ENCODE data around the gene SPEG.

Gene SPEG

DNA sequence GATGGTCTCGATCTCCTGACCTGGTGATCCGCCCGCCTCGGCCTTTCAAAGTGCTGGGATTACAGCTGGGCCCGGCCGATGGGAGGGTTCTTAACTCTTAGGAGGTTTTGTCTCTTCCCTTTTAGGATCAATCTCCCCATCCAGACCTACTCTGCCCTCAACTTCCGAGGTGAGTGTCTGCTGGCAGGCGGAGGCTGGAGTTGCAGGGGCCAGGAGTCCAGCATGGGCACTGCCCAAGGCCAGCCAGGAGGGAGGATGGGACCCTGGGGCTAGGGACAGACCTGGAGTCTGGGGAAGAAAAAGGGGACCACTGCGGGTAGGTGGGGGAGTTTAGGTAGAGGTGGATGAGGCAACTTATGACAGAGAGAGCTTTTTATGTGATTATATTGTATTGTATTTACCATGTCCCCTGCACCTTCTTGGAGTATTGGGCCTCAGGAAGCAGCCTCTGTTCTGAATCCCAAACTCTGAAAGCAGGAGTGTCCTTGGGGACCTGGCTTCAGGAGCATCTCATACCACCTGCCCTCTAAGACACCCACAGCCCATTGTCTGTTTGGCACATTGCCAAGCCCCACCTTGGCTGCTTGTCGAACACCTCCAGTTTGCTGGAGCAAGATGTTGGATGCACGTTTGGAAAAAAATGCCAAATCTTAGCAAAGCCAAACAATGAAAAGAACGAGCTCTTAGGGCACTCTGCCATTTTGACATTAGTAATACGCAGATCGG lies 10.8 kb upstream of the SPEG start:
- in situ Hi-C loops (cut with HindIII; ENCODE audit: low sequenced_read_pairs) = no loop called here

GRCh38 chr2:219425238-219426067 lies 9.2 kb upstream of the SPEG start:
- in situ Hi-C loops (cut with HindIII; ENCODE audit: low sequenced_read_pairs) = no loop called here

- in situ Hi-C loops (cut with HindIII; ENCODE audit: low sequenced_read_pairs) = no loop called here
Observed at GRCh38 chr2:219426068-219426443, 8.6 kb upstream of the SPEG start.

- in situ Hi-C loops (cut with HindIII; ENCODE audit: low sequenced_read_pairs) = no loop called here
Observed at GRCh38 chr2:219426534-219427136, 8.0 kb upstream of the SPEG start.

GRCh38 chr2:219428469-219428868 lies 6.2 kb upstream of the SPEG start:
- in situ Hi-C loops (cut with HindIII; ENCODE audit: low sequenced_read_pairs) = no loop called here

DNA sequence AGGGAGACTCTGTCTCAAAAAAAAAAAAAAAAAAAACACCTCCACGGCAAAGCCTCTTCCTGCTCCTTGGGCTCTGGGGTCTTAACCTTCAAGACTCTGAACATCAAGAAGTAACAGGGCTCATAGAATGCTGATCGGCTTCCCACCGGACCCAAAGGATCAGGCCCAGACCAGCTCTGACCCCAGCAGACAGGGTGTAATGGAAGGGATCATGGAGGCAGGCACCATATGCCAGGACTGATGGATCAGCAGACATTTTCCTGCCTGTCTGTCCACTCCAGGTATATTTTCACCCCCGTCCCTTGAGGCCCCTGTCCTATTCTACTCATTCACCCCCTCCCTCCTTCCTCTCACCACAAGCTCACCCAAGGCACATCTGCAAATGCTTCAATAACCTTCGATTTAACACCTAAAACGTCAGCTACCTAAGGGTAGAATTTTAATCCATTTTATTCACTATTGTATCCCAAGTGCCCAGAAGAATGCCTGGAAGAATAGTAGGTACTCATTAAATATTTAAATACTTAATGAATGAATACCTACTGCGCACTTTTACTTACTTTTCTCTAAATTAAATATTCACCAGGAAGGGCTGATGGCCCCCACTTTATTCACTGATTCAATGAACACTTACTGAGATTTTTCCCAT lies 4.6 kb upstream of the SPEG start:
- in situ Hi-C loops (cut with HindIII; ENCODE audit: low sequenced_read_pairs) = no loop called here

DNA sequence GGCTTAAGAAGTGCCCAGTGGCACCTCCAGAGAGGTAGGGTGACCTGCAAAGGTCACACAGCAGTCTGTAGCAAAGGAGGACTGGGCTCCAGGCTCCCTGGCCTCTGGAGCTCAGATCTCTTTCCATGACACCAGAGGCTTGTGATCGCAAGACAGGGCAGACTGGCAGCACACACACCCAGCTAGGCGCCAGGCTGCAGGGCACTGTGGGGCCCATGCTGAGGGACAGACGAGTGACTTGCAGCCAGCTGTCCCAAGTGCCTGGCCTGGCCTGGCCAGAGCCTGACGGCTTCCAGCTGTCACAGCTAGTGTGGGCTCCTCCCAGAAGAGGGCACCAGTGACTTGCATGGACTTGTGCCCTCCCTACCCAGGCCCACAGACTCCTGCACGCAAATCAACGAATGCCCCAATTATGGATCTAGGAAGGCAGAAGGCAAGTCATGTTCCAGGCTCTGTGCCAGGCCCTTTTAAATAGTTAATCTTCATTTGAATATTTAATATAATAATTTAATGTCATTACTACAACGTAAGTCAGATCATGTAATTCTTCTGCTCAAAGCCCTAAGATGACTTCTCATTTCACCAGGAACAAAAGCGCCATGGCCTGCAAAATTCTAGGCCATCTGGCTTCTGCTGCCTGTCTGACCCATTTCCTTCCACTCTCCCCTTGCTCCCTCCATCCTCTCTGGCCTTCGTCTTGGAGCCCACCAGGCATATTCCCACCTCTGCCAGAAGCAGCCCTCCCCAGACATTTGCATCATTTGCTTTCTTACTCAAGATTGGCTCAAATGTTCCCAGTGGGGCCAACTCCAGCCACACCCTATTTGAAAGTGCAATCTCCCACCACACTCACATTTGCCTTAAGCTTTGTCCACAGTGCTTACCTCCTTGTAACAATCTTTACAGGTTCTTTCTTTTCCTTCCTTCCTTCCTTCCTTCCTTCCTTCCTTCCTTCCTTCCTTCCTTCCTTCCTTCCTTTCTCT lies 3.7 kb upstream of the SPEG start:
- in situ Hi-C loops (cut with HindIII; ENCODE audit: low sequenced_read_pairs) = no loop called here

DNA sequence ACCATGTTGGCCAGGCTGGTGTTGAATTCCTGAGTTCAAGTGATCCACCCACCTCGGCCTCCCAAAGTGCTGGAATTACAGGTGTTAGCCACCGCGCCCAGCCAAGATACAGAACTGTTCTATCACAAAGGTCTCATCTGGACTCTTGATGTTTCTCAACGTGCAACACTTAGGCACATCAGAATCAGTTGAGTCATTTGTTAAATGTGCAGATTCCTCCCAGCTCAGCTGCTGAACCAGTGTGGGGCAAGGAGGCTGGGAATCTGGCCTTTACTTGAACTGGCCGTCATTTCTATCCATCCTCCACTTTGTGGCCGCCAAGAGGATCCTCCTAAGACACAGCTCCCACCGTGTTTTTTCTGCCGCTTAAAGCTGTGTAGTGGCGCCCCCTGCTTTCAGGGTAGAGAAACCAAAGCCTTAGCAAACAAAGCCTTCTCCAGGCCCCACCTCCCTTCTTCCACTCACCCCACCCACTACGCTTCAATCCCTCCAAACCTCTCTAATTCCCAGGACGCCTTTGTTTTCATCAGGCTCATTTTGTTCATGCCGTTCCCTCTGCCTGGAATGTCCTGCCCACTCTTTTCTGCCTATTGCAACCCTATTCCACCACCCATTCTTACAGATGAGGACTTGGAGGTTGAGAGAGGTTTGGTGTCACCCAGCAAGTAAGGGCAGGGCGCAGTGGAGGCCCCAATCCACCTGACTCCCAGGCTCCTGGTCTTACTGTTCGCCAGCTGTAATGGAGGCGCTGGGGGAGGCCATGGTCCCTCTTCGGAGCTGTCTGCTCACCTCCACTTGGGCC lies 776 bp upstream of the SPEG start:
- in situ Hi-C loops (cut with HindIII; ENCODE audit: low sequenced_read_pairs) = no loop called here

DNA sequence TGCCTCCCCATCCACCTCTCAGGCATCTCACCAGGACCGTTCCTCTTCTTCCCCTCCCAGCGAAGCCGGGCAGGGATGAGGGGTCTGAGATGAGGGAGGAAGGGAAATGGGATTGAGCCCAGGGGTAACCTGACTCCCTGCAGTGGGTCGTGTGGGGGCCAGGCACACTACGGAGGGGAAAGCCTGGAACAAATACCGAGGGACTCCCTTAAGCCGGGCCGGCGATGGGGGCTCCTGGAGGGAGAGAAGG lies 250 bp upstream of the SPEG start:
- in situ Hi-C loops (cut with HindIII; ENCODE audit: low sequenced_read_pairs) = no loop called here

DNA sequence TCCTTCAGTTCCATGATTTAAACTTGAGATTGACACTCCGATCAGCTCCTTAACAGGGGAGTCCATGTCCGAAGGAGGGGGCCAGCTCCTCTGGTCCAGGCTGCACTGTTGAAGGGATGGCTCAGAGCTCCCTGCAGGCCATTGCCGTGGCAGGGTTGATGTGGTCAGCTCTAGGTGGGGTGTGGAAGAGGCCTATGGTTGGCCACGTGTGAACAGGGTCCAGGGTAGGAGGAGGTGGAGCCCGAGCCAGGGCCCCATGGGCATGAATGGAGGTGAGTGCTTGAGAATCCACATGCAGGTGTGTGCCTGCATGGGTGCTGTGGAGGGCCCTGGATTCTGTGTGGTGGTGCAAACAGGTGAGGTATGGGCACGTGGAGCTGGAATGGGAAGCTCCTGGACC lies 1.1 kb downstream of the SPEG start:
- in situ Hi-C loops (cut with HindIII; ENCODE audit: low sequenced_read_pairs) = no loop called here

DNA sequence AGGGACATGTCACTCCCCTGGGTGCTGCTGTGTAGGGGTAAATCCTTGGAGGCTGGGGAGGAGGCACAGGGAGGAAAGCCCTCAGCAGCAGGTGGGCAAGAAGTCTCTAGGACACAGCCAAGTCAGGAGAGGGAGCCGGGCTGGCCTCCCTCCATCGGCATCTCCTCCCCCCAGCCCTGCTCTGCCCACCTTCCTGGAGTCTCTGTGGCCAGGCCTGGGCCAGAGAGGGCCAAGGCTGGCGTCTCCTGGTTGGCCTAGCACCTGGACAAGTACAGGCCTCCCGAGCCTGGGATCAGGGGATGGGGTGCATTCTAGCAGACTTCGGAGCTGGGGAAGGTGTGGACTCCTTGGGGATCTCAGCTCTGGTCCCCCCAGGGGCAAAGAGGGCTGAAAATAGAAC lies 1.8 kb downstream of the SPEG start:
- in situ Hi-C loops (cut with HindIII; ENCODE audit: low sequenced_read_pairs) = no loop called here

GRCh38 chr2:219437141-219437540 lies 2.5 kb downstream of the SPEG start:
- in situ Hi-C loops (cut with HindIII; ENCODE audit: low sequenced_read_pairs) = no loop called here

DNA sequence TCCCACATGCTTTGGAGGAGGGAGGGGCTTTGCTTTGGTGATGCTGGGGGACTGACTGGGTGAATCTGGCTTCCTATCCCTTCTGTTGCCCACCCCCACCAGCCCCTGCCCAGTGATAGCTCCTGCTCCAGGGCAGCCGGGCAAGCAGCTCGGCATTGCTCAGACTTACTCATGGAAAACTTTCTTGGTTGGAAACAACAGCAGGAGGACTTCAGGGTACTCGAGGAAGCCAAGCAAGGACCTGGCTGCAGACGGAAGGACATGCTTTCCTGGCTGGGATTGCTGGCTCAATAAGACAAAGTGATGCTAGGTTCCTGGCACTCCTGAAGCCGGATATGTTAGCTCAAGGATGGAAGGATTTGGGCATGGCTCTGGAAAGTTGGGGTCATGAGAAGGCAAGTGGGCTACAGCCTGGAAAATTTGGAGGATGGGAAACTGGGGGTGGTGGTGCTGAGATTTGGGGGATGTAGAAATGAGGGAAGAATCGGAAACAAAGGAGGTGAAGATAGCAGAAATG lies 3.1 kb downstream of the SPEG start:
- in situ Hi-C loops (cut with HindIII; ENCODE audit: low sequenced_read_pairs) = no loop called here

DNA sequence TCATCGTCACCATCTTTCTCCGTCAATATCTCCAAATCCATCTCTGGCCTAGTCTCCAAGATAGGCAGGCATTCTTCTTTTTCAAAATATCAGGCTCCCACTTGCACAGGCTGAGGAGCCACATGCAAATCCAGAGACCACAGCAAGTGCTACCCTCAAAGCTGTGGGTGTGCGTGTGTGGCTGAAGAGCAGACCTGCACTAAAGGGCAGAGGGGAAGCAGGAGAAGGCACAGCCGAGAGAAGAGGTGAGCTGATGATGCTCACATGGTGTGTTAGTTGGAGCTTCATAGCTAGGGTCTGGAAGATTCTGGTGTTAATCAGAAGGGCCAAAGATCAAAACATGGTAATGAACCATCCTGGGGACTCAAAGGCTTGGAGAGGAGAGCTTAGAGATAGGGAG lies 3.8 kb downstream of the SPEG start:
- in situ Hi-C loops (cut with HindIII; ENCODE audit: low sequenced_read_pairs) = no loop called here

DNA sequence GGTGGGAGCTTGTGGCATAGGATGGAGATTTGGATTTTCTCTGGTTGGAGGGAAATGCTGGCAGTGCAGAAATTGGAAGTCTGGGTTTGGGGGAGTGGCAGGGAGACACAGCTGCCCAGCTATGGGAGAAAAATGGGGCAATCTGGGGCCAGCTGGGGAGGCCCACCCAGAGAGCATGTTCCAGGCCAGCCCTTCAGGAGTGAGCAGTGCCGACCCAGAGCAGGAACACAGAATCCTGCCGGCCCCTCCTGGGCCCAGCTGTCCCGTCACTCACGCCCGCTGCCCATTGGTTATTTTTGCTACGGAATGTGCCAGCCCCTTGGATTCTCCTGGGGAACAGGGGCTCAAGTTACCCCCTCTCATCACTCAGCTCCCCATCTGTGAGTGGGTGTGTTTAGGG lies 4.9 kb downstream of the SPEG start:
- in situ Hi-C loops (cut with HindIII; ENCODE audit: low sequenced_read_pairs) = no loop called here

DNA sequence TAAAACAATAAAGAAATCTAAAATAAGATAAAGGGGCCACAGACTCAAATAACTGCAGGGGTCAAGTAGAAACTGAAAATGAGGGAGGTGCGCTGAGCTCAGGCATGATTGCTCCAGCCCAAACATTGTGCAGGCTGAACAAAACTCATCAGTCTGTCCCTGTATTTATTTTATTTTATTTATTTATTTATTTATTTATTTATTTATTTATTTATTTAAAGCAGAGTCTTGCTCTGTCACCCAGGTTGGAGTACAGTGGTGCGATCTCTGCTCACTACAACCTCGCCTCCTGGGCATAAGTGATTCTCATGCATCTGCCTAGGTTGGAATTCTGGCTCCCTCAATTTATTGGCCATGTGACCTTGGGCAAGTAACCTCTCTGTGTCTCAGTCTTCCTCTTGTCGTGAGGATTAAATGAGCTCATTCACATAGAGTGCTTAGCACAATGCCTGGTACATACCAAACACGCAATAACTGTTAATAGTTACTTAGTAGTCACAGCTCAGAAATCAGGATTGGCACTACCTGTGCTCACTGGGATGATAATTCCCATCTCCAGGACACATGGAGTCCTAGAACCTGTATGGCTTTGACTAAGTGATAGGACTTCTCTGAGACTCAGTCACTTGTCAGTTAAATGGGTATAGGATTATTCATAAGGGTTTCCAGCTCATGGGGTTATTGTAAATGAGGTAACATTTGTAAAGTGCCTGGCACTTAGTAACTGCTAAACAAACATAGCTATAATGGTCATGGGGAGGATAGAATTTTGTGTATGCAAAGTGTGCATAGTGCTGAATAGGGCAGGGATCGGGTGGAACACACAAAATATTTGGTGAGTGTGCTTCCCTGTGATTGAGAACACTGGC lies 6.0 kb downstream of the SPEG start:
- in situ Hi-C loops (cut with HindIII; ENCODE audit: low sequenced_read_pairs) = loop anchor here (5.0 kb wide), 1 partner anchor 102 kb away; the partner anchor contains the start of genes CHPF and TMEM198

DNA sequence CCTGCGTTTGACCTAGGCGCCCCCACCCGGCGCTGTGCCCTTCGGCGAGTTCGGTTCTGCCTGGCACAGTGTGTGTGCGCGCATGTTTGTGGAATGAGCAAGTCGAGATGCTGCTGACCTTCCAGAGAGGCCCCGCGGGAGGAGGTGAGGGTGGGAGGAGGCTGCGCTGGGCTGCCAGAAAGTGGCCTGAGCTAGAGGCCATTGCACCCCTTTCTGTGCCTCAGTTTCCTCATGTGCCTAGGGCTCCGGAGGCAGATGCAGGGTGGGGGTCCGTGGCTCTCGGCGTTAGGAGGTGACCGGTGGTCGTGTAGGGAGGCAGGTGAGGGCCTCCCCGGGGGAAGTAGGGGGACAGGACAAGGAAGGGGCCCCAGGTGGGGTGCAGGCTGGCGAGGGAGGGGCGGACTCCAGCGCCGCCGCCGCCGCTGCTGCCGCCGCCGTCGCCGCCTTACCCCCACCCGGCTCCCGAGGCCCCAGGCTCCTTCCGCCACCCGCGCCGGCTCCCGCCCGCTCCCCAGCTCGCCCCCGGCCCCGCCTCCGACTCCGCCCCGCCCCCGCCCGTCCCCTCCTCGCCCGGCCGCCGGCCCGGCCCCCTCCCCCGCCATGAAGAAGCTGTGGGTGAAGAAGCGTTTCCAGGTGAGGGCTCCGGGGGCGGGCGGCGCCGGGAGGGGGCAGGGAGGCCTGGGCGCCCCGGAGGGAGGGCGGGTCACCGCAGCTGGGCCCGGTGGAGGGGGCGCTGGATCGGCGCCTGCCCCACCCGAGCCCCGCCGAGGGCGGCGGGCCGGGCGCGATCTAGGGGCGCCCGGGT lies 7.0 kb downstream of the SPEG start:
- in situ Hi-C loops (cut with HindIII; ENCODE audit: low sequenced_read_pairs) = loop anchor here (5.0 kb wide), 1 partner anchor 101 kb away; the partner anchor contains the start of genes CHPF and TMEM198
